Bone marrow (tissue), 2 donors: ENCODE measurements around the gene PSMC4.

ENCODE experiments used
- DNase-seq, 2 donors: peaks; one replicate each; lab custom pipeline; 2025; lab: John Stamatoyannopoulos, UW

Gene PSMC4

DNA sequence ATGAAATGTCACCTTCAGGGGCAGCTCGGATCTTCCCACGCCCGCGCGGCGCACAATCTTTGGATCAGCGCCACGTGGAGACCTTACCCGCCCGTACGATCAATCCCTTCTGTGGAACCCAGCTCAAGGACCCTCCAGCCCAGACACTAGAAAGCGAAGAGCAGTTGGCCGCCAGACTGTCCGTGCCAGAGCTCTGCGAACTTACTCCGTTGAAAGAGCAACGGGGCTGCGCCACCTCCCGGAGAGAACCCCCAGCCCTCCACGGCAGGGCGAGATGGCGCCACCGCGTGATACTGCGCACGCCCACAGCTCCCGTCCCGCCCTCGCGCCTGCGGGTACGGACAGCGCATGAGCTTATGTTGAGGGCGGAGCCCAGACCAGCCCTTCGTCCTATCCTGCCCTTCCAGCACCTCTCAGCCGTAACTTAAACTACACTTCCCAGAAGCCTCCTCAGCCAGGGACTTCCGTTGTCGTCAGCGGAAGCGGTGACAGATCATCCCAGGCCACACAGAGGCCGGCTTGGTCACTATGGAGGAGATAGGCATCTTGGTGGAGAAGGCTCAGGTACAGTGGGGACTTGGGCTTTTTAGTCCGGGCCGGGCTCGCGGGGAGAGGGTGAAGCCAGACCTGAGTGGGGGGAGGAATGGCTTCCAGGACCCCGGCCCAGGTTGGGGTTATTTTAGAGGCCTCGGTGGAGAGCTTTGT is at the start of gene PSMC4:
PSMC4 (plus strand) TSS at position 491 of the 705 bp plus-strand sequence; CDS start at position 529, 38 bp downstream.
- DNase-seq = peak; percentile 99

DNA sequence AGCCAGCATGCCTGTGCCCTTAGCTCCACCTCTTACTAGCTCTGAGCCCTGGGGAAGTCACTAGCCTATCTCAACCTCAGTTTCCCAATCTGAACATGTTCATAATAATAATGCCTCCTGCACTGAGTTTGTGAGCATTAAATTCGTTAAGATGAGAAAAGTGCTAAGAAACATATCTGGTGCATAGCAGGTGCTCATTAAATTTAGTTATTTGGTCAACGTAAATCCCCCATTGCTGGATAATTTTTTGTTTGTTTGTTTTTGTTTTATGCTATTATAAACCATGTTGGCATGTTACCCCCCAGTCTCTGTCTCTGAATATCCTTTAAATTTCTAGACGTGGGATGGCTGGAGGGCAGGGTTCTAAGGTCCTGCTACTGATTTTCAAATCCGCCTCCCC is 47.1 kb upstream of the PSMC4 start:
- DNase-seq = no peak

DNA sequence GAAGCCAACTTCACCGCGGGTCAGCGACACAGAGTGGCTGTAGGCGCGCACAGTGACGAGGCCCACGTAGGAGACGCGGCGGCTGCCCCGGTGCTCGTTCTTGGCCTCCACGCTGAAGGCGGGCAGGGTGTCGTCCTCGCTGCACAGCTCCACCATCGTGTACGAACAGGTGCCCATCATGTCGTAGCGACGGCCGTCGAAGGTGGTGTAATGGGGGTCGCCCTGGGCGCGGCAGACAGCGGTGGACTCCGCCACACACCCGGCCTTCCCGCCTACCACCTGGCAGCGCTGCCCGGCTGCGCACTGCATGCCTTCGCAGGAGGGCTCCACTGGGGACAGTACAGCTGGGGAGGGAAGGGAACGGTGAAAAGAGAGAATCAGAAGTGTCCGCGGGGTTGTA is 46.6 kb upstream of the PSMC4 start:
- DNase-seq = no peak

DNA sequence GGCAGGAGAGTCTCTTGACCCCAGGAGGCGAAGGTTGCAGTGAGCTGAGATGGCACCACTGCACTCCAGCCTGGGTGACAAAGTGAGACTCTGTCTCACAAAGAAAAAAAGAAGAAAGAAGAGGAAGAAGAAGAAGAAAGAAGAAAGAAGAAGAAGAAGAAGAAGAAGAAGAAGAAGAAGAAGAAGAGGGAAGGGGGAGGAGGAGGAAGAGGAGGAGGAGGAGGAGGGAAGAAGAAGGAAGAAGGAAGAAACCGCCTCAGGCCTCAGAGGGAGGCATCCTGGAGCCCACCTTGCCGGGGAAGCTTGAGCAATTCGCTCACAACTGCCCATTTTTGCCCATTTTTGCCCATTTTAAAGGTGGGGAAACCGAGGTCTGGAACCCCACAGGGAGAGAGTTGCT is 46.0 kb upstream of the PSMC4 start:
- no peak for DNase-seq

DNA sequence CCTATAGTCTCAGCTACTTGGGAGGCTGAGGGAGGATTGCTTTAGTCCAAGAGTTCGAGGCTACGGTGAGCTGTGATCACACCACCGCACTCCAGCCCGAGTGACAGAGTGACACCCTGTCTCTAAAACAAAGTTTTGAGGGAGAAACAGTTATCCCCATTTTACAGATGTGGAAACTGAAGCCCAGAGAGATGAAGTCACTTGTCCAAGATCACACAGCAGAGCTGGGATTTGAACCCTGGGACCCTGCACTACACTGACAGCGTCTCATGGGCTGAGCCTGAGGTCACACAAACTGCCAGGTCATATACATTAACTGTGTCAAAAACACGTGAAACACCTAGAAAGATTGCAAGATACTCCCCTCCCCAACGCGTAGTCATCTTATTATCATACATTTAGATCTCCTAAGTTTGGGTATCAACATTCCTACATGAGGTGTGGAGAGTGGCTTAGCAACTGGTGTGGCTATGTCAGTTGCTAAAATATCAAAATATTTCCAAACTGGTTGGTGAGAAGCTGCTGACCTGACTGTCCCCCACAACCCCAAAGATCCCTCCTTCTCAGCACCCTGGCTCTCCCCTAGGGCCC is 44.7 kb upstream of the PSMC4 start:
- no peak for DNase-seq

- no peak for DNase-seq
Observed at GRCh38 chr19:39927076-39927475, 43.9 kb upstream of the PSMC4 start.

DNA sequence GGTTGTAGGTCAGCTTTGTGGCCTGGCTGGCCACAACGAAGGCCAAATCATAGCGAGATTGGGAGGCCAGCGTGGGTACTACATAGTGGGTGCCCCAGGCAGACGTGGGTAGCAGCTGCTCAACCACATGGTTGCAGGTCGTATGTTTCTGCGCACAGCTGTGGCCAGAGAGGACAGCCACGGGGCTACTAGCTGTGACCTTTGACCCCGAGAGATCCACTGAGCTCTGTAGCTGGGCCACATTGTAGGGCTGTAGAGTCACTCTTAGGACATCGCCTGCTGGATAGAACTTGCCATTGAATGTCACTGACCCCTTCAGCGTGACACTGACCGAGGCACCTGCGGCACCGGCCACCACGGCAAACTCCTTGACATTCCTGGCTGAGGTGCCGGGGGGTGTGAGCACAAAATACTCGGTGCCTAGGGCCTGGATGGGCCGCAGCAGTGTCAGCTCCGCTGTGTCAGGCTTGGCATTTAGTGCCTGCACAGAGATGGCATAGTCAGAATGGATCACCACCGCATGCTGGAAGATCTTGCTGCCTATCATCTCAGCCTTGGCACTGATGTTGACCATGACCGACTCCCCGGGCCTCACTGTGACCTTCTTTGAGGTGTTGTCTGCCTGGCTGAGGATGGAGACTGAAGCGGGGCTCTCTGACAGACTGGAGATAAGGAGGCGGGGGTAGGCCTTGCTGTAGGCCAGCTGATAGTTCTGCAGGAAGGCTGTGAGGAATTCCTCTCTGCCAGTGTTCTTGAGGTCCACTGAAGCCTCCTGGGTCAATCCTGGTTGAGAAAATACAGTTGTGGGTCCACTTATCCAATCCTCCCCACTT is 43.2 kb upstream of the PSMC4 start:
- no peak for DNase-seq

DNA sequence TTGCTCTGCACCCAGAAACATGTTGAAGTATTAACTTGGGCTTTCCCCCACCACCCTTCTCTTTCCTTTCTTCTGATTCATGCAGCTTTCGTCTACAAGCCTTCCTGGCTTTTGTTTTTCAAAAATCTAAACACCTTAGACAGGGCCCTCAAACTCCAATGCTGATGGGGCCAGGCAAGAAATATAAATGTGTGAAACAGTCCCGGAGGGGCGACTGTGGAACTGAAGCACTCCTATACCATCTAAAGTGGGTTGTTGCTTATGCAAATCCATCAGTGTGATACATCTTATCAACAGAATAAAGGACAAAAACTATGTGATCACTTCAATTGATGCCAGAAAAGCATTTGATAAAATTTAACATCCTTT is 42.6 kb upstream of the PSMC4 start:
- no peak for DNase-seq

DNA sequence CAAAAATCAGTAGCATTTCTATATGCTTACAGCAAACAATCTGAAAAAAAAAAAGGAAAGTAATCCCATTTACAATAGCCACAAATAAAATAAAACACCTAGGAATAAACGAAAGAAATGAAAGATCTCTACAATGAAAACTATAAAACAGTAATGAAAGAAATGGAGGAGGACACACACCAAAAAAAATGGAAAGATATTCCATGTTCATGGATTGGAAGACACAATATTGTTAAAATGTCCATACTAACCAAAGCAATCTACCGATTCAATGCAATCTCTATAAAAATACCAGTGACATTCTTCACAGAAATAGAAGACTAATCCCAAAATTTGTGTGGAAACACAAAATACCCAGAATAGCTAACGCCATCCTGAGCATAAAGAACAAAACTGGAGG is 41.2 kb upstream of the PSMC4 start:
- DNase-seq = no peak

DNA sequence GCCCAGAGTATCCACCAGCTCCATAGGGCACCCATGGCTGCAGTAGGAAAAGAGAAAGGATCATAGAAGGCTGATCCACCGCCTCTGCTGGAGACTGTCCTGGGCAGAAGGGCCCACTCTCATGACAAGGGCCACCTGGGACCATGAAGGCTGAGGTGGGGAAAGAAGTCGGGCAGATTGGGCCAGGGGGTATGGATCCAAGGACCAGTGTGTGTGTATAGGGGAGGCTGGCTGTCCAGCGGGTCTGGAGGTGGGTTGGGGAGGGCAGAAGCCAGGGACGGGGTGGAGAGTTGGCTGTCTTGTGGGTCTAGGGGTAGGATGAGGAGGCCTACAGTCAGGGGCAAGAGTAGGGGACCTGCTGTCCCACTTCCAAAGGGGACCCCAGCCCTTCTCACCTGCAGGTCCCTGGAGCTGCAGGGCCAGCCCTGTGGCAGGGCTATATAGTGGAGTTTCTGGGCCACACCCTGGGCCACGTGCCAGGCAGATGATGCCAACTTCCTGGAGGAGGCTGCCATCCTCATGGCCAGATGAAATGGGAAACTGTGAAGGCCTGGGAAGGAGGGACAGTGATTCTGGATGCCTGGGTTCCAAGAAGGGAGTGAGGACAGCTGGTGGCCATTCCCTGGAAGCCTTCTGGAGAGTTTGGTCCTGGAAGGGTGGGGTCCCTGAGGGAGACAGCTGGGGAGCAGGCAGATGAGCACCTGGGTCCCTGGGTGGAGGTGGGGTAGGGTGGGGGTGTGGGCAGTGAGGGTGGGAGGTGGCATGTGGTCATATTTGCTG is 36.2 kb upstream of the PSMC4 start, which contains the start of gene FCGBP:
FCGBP (minus strand) TSS at position 51 of the 780 bp plus-strand sequence.
- DNase-seq = no peak

- DNase-seq = no peak
Observed at GRCh38 chr19:39935364-39935661, 35.7 kb upstream of the PSMC4 start.

- no peak for DNase-seq
Observed at GRCh38 chr19:39936020-39936419, 34.9 kb upstream of the PSMC4 start.

- DNase-seq = no peak
Observed at GRCh38 chr19:39936622-39937021, 34.3 kb upstream of the PSMC4 start.

GRCh38 chr19:39937094-39937720 is 33.8 kb upstream of the PSMC4 start:
- DNase-seq = no peak

DNA sequence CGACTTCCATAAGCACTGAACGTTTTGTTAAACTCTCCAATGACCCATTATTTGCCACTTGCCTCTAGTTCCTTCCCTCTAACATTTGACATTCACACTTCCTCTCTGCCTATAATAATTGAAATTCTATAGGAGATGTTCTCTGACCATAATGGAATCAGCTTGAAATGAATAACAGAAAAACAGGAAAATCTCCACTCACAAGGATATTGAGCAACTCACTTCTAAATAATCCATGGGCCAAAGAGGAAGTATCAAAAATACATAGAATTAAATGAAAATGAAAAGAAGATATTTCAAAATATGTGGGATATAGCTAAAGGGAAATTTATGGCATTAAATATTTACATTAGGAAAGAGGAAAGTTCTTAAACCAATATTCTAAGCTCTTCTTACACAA is 33.2 kb upstream of the PSMC4 start:
- no peak for DNase-seq

DNA sequence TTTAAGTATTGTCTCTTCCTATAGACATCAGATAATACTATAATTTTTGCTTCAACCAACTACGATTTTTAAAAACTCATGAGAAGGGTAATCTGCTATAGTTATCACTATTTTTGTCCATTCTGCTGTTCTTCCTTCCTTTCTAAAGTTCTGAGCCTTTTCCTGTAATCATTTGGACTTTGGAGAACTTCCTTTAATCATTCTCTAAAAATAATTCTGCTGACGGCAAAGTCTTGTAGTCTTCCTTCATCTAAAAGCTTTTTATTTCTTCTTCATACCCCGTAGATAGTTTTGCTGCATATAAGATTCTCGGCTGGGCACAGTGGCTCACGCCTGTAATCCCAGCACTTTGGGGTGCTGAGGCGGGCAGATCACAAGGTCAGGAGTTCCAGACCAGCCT is 31.4 kb upstream of the PSMC4 start:
- DNase-seq = no peak

GRCh38 chr19:39940221-39940833 is 30.6 kb upstream of the PSMC4 start:
- no peak for DNase-seq

- no peak for DNase-seq
Observed at GRCh38 chr19:39941151-39941550, 29.8 kb upstream of the PSMC4 start.

GRCh38 chr19:39941615-39942365 is 29.2 kb upstream of the PSMC4 start:
- peak in 1 of 2 donors; percentile 77 for DNase-seq

GRCh38 chr19:39942366-39942730 is 28.6 kb upstream of the PSMC4 start:
- DNase-seq = no peak

DNA sequence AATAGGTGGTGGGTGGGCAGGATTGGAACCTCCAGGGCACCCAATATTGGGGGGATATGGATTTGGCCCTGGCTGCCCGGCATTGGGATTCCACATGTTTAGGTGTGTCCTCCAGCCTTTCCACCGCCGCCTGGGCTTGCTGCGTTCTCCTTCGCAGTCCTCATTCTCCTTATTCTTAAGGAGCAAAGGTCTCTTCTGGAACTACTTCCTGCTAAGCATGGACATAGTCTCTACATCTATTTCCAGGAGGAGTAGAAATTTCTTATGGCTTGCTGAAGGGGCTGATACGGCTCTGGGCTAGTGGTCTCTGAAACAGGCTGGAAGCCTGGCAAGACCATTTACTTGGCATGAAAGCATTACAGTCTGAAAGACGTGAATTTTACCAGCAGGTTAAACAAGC is 27.4 kb upstream of the PSMC4 start:
- no peak for DNase-seq
